ENCODE data around the gene NLGN1.

The NLGN1 gene

GRCh38 chr3:174111776-174112175 is 714.2 kb downstream of the NLGN1 start:
- DNase-seq, result no peak

- DNase-seq, result no peak
Observed at GRCh38 chr3:174116421-174116820, 718.9 kb downstream of the NLGN1 start.

GRCh38 chr3:174120997-174121396 is 723.5 kb downstream of the NLGN1 start:
- DNase-seq, result no peak

- no peak for DNase-seq
Observed at GRCh38 chr3:174122411-174122810, 724.9 kb downstream of the NLGN1 start.

- DNase-seq, result no peak
Observed at GRCh38 chr3:174125267-174125824, 727.8 kb downstream of the NLGN1 start.

- DNase-seq, result no peak
Observed at GRCh38 chr3:174126990-174127758, 729.6 kb downstream of the NLGN1 start.

GRCh38 chr3:174132006-174132405 is 734.5 kb downstream of the NLGN1 start:
- no peak for DNase-seq

- DNase-seq, result no peak
Observed at GRCh38 chr3:174132421-174133042, 735.0 kb downstream of the NLGN1 start.

- no peak for DNase-seq
Observed at GRCh38 chr3:174146008-174146407, 748.5 kb downstream of the NLGN1 start.

GRCh38 chr3:174147798-174148197 is 750.3 kb downstream of the NLGN1 start:
- DNase-seq, result no peak

- peak; percentile 11 for DNase-seq
Observed at GRCh38 chr3:174153871-174154270, 756.3 kb downstream of the NLGN1 start.

- DNase-seq, result no peak
Observed at GRCh38 chr3:174156200-174156599, 758.7 kb downstream of the NLGN1 start.

- no peak for DNase-seq
Observed at GRCh38 chr3:174158674-174159073, 761.1 kb downstream of the NLGN1 start.

- DNase-seq, result no peak
Observed at GRCh38 chr3:174159604-174160003, 762.1 kb downstream of the NLGN1 start.

- DNase-seq, result no peak
Observed at GRCh38 chr3:174162550-174162949, 765.0 kb downstream of the NLGN1 start.

- DNase-seq, result no peak
Observed at GRCh38 chr3:174168026-174168425, 770.5 kb downstream of the NLGN1 start.

- no peak for DNase-seq
Observed at GRCh38 chr3:174168538-174169254, 771.2 kb downstream of the NLGN1 start.

GRCh38 chr3:174169736-174170135 is 772.2 kb downstream of the NLGN1 start:
- no peak for DNase-seq

- DNase-seq, result no peak
Observed at GRCh38 chr3:174170248-174170647, 772.7 kb downstream of the NLGN1 start.

GRCh38 chr3:174186377-174186989 is 788.9 kb downstream of the NLGN1 start:
- no peak for DNase-seq

GRCh38 chr3:174191380-174191779 is 793.8 kb downstream of the NLGN1 start:
- no peak for DNase-seq

- no peak for DNase-seq
Observed at GRCh38 chr3:174191895-174192294, 794.4 kb downstream of the NLGN1 start.

GRCh38 chr3:174192471-174192870 is 794.9 kb downstream of the NLGN1 start:
- no peak for DNase-seq
